Esophagus (tissue), 2 donors: ENCODE data around the gene NLGN1. TPM values are rescaled to one million over a fixed set of nuclear protein-coding genes. Genes with fewer than 3 reads are reported as not detected.

Experiments
- H3K27ac ChIP-seq, 2 donors: one replicate each; pipeline ENCODE4 v1.5.1; 2013; ENCODE audit warnings: low read depth in 2 of 2, mild to moderate bottlenecking in 2 of 2, inconsistent platforms in 1 of 2, low read length in 1 of 2, moderate library complexity in 1 of 2
- H3K27me3 ChIP-seq, 2 donors: one replicate each; pipeline ENCODE4 v1.6.1; 2013; ENCODE audit warnings: low read length in 2 of 2, control low read depth in 1 of 2, mild to moderate bottlenecking in 1 of 2; ENCODE audit not compliant: insufficient read depth in 2 of 2, control insufficient read depth in 1 of 2
- H3K36me3 ChIP-seq, 2 donors: one replicate each; pipeline ENCODE4 v1.6.1; 2013; ENCODE audit warnings: low read length in 1 of 2; ENCODE audit not compliant: control insufficient read depth in 2 of 2, insufficient read depth in 2 of 2
- H3K4me1 ChIP-seq, 2 donors: one replicate each; pipeline ENCODE4 v1.6.1; 2013; ENCODE audit warnings: low read length in 1 of 2; ENCODE audit not compliant: control insufficient read depth in 2 of 2, insufficient read depth in 2 of 2
- H3K4me3 ChIP-seq, 2 donors: one replicate each; pipeline ENCODE4 v1.5.1; 2013; ENCODE audit warnings: low read length in 2 of 2, mild to moderate bottlenecking in 2 of 2, low read depth in 1 of 2, moderate library complexity in 1 of 2
- H3K9me3 ChIP-seq, 2 donors: one replicate each; pipeline ENCODE4 v1.6.1; 2013; ENCODE audit warnings: mild to moderate bottlenecking in 2 of 2, low read depth in 1 of 2, low read length in 1 of 2, moderate library complexity in 1 of 2; ENCODE audit not compliant: control insufficient read depth in 2 of 2, insufficient read depth in 1 of 2
- WGBS, 2 donors: extraction: QIAGEN DNeasy Blood & Tissue Kit; methylation state at CpG; one replicate each; pipeline ENCODE4 v1.1.7; 2013; 5-methylcytosine and 5-hydroxymethylcytosine counted together
- polyA plus RNA-seq, 2 donors: library from polyadenylated mRNA; stranded (reverse); fragments of 200-250 nt; gene quantifications; one replicate each; pipeline ENCODE4 v1.2.3, GENCODE V29; 2013
- donor health status: healthy with polysubstance abuse.
- donor health status: Bipolar disorder and iron deficiency.

NLGN1 gene
- polyA plus RNA-seq, 2 donors: 0.26 to 0.46 TPM

DNA sequence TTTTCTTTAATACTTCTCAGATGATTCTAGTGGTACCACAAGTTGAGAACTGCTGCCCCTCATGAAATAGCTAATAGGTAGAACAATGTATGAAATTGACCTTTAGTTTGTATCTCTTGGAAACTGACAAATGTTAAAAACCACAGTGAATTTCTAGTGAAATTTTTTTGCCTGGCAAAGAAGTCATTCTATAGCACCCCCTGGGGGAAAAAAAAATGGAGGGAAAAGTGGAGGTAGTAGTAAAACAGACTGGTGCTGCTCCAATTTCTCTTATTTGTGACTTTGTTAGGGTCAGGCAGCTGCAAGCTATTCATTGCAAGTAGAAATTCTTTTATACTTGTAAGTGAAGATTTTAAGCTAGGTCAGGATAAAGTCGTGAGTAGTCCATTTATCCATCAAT is 605.0 kb downstream of the NLGN1 start:
- Histone ChIP-seq H3K36me3 (no peaks in the 10 kb centered on the region), H3K4me3 (no peak overlapping the region), H3K4me1 (no peaks in the 10 kb centered on the region), H3K9me3 (no peaks in the 10 kb centered on the region), H3K27me3 (no peaks in the 10 kb centered on the region), H3K27ac (no peak overlapping the region)
- WGBS, 2 donors: 54 to 59% methylated on average over 1 of the region's 1 CpG

DNA sequence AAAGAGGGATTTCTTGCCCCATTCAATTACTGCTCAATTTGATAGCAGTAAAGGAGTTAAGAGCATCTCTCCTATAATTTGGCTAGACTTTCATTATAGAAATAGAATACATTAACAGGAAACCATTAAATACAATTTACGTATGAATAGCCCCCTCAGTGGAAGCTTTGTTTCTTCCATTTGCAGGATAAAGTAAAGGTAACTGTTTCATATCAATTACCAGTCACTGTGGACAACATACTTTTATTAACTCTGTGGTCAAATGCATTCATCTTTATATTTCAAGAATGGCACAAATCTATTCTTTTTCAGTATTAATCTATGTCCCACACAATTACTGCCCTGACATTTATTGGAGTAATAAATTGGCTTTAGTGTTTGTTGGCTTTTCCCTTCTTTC is 613.4 kb downstream of the NLGN1 start:
- H3K36me3 ChIP-seq: no peaks in the 10 kb centered on the region
- no peak overlapping the region for H3K4me3 ChIP-seq
- no peaks in the 10 kb centered on the region for H3K27me3 ChIP-seq
- 90% methylated on average over 1 of the region's 1 CpG for WGBS, 2 donors
- no peak overlapping the region for H3K27ac ChIP-seq
- no peaks in the 10 kb centered on the region for H3K9me3 ChIP-seq
- H3K4me1 ChIP-seq: no peaks in the 10 kb centered on the region

DNA sequence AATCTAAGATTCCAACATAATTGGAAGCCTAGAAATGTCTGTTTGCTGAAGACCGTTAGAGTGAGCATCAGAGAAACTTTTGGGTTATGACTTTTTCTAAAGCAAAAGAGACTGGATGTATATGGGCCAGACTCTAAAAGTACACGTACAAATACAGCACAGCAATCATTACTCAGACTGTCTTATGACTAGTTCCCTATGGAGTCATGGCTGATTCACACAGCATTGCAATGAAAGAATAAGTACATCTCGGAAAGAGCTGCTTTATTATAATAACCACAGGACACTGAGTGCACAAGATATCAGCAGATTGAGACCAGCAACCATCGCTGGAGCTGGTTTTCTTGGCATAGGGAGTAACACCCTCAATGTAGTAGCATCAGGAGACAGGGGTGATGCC is 618.6 kb downstream of the NLGN1 start:
- Histone ChIP-seq H3K36me3 (no peaks in the 10 kb centered on the region), H3K27ac (no peak overlapping the region), H3K4me3 (no peak overlapping the region), H3K4me1 (no peaks in the 10 kb centered on the region), H3K9me3 (no peaks in the 10 kb centered on the region), H3K27me3 (no peaks in the 10 kb centered on the region)
- WGBS, 2 donors: 68 to 86% methylated on average over 4 of the region's 4 CpGs

DNA sequence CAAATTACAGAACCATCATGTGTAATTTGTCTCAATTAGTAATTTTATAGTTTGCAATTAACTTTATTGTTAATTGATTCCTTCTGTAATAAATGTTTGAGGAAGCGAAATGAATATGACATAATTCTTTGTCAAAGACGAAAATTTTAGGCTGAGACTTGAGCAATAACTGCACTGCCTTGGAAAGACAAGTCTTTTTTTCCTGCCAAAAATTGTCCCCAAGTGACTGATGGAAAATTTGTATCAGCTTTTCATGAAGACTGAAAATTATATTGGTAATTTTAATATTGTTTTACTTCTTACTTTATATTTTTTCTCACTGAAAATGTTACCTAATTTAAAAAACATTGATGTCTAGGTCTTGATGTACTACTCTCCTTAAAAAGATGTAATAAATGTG is 622.6 kb downstream of the NLGN1 start:
- Histone ChIP-seq H3K9me3 (no peaks in the 10 kb centered on the region), H3K4me1 (no peaks in the 10 kb centered on the region), H3K36me3 (no peaks in the 10 kb centered on the region), H3K27me3 (no peaks in the 10 kb centered on the region), H3K27ac (no peak overlapping the region), H3K4me3 (no peak overlapping the region)
- 70 to 76% methylated on average over 2 of the region's 2 CpGs for WGBS, 2 donors

DNA sequence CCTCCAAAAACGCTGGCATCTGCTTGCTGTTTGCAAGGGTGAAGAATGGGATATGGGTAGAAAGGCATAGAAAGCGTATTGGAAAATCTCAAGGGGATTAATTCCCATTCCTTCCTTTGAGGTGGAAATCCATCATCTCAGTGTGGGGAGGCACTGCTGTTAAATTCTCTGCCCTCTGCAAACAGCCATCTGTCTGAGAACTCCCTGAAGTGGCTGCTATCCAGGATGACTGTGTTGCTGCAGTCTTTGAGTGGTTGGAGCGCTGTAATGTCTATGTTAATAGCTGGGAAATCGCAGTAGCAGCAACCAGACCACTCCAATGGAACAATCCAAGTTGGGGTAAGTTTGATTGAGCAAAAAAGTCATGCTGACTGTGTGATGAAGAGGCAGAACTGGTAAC is 625.9 kb downstream of the NLGN1 start:
- no peaks in the 10 kb centered on the region for H3K36me3 ChIP-seq
- 52 to 59% methylated on average over 4 of the region's 4 CpGs for WGBS, 2 donors
- H3K27ac ChIP-seq: no peak overlapping the region
- H3K9me3 ChIP-seq: no peaks in the 10 kb centered on the region
- no peaks in the 10 kb centered on the region for H3K4me1 ChIP-seq
- no peak overlapping the region for H3K4me3 ChIP-seq
- no peaks in the 10 kb centered on the region for H3K27me3 ChIP-seq

DNA sequence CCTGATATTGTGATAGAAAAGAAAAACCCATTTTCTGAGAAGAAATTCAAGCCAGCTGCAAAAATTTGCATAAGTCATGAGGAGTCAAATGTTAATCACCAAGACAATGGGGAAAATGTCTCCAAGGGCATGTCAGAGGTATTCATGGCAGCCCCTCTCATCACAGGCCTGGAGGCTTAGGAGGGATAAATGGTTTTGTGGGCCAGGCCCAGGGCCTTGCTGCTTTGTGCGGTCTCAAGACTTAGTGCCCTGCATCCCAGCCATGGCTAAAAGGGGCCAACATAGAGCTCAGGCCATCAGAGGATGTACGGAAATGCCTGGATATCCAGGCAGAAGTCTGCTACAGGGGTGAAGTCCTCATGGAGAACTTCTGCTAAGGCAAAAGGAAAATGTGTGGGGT is 631.1 kb downstream of the NLGN1 start:
- no peaks in the 10 kb centered on the region for H3K27me3 ChIP-seq
- no peak overlapping the region for H3K27ac ChIP-seq
- 96 to 100% methylated on average over 2 of the region's 2 CpGs for WGBS, 2 donors
- H3K9me3 ChIP-seq: peaks cover 2% of the 10 kb centered on the region in 2 donors
- no peak overlapping the region for H3K4me3 ChIP-seq
- H3K36me3 ChIP-seq: no peaks in the 10 kb centered on the region
- H3K4me1 ChIP-seq: no peaks in the 10 kb centered on the region

DNA sequence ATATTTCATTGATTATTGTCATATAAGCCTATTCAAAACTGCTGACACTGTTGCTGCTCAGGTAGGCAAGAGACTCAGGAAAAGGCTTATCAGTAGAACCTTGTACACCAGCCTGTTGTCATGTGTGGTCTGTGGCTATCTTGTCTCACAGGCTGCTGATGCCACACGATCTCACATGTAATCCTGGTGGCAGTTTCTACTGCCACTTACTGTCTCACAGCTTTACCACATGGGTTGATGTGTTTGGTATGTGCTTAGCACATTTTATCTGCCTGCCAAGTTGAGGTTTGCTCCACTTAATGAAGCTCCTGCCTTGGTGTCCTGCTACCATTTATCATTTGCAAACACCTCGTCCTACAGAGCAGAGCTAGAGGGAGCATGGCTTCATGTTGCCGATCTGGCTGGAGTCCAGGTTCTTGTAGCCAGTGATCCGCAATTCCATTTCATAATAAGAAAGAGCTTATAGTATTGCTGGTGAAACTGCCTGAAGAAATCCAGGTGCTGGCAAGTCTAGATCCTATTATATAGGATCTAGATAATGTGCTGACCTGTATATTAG is 637.9 kb downstream of the NLGN1 start:
- Histone ChIP-seq H3K36me3 (no peaks in the 10 kb centered on the region), H3K4me1 (no peaks in the 10 kb centered on the region), H3K27ac (no peak overlapping the region), H3K4me3 (no peak overlapping the region), H3K27me3 (no peaks in the 10 kb centered on the region), H3K9me3 (no peaks in the 10 kb centered on the region)
- WGBS, 2 donors: 45 to 49% methylated on average over 4 of the region's 4 CpGs

DNA sequence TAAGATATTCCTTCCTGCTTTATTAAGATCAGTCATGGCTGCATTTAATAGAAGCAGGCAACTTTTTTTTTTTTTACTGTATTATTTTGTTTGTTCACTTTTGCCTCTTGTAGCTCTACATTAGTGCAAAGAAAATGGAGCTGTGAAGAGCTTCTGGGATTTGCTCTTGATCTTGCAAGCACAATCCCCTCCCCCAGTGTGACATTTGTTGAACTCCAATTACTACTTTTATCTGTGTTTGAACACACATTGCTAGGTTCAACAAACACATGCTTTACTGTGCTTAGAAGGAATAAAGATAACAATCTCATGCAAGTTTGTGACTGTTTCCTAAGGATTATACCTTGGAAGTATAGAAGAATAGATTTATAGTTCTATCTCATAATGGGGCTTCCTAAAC is 648.8 kb downstream of the NLGN1 start:
- Histone ChIP-seq H3K4me3 (no peak overlapping the region), H3K36me3 (no peaks in the 10 kb centered on the region), H3K9me3 (no peaks in the 10 kb centered on the region), H3K27ac (no peak overlapping the region), H3K4me1 (no peaks in the 10 kb centered on the region), H3K27me3 (no peaks in the 10 kb centered on the region)

DNA sequence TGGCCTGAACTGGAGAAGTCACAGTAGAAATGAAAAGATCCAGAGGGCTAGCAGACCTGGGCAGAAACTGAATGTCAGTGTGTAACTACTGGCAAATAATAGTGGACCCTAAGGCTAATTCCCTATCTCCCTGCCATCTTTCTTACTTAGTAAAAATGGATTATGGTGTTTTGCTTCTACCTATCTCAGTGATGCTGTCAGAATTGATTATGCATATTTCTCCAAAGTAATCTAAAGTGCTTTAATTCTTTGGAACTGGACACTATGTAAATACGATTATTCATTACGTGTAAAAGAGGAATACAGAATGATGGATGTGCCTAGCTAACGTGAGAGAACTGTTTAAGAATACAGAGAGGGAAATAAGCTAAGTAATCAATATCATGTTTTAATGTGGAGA is 651.9 kb downstream of the NLGN1 start:
- H3K4me1 ChIP-seq: no peaks in the 10 kb centered on the region
- no peaks in the 10 kb centered on the region for H3K9me3 ChIP-seq
- H3K27me3 ChIP-seq: no peaks in the 10 kb centered on the region
- WGBS, 2 donors: 50 to 63% methylated on average over 3 of the region's 3 CpGs
- H3K36me3 ChIP-seq: no peaks in the 10 kb centered on the region
- H3K27ac ChIP-seq: no peak overlapping the region
- no peak overlapping the region for H3K4me3 ChIP-seq

DNA sequence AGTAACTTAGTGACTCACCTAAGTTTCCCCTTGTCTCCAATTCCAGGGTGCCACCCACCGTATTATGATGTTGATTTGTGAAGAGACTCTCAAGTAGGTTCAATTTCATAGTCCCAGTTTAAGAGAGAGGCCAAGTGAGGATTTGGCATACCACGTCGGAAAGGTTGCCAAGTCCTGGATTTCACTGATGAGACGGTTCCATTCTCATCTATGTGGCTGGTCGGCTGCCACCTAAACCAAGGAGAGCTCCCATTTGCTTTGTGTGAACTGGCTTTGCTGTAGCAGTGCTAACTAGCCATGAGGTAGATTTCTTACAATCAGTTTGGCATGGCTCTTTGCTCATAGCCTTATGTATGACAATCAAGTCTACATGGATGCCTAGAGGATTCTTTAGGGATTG is 653.6 kb downstream of the NLGN1 start:
- WGBS, 2 donors: 80 to 87% methylated on average over 5 of the region's 5 CpGs
- no peak overlapping the region for H3K4me3 ChIP-seq
- no peaks in the 10 kb centered on the region for H3K36me3 ChIP-seq
- H3K4me1 ChIP-seq: no peaks in the 10 kb centered on the region
- no peaks in the 10 kb centered on the region for H3K27me3 ChIP-seq
- no peaks in the 10 kb centered on the region for H3K9me3 ChIP-seq
- H3K27ac ChIP-seq: no peak overlapping the region
